ENCODE results near the gene OVOL3.

DNA sequence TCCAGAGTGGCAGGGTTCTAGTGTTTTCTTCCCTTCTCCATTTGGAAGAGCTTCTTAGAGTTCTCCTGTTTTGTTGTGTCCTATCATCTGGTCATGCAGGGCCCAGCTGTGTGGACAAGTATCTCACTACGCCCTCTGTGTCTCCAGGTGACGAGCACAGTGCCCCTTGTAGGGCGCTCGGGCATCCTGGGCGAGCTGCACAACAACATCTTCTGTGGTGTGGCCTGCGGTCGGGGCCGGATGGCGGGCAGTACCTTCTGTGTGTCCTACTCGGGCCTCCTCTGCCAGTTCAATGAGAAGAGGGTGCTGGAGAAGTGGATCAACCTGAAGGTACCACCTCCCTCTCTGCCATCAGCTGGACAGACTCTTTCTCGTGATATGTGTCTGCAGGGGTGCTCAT is 43.3 kb upstream of the OVOL3 start:
- TF ChIP-seq EP300 (IDR thresholded peaks at IDR 0.05) (no peak), POLR2A (IDR thresholded peaks at IDR 0.05) (no peak)
